GM23338 (cell line): Measurements from ENCODE around the gene PRLHR. TPM values are rescaled to one million over a fixed set of nuclear protein-coding genes. Genes with fewer than 3 reads are reported as not detected.

ENCODE experiments used
- ATAC-seq: fragments of 200-7000 bp; cut with Tn5 transposase; 3 replicates; pipeline ENCODE4 v1.9.1; 2020
- DNase-seq: peaks from one replicate; pipeline ENCODE4 v3.0.0-alpha.2; 2015; ENCODE audit warnings: low spot score
- H2AFZ ChIP-seq: fragments of 200-600 bp; sonication (generic); 2 replicates; pipeline ENCODE4 v1.8.0; 2016; ENCODE audit warnings: antibody characterized with exemption, mild to moderate bottlenecking, moderate library complexity
- H3F3A ChIP-seq: fragments of 200-600 bp; sonication (generic); replicated peaks from 2 replicates; pipeline ENCODE4 v1.8.0; 2017; ENCODE audit warnings: antibody characterized with exemption, mixed run types, low read depth
- H3K27ac ChIP-seq: fragments of 200-600 bp; sonication (generic); 2 replicates; pipeline ENCODE4 v1.6.1; 2016; ENCODE audit warnings: low read depth
- H3K27me3 ChIP-seq: fragments of 200-600 bp; sonication (generic); 2 replicates; pipeline ENCODE4 v1.8.0; 2016; ENCODE audit warnings: mild to moderate bottlenecking, mixed run types, moderate library complexity; ENCODE audit not compliant: insufficient read depth
- H3K36me3 ChIP-seq: fragments of 200-600 bp; sonication (generic); 2 replicates; pipeline ENCODE4 v1.8.0; 2016; ENCODE audit warnings: mild to moderate bottlenecking; ENCODE audit not compliant: insufficient read depth
- H3K4me1 ChIP-seq: fragments of 200-600 bp; sonication (generic); 2 replicates; pipeline ENCODE4 v1.8.0; 2016; ENCODE audit warnings: mild to moderate bottlenecking, moderate library complexity; ENCODE audit not compliant: insufficient read depth
- H3K4me2 ChIP-seq: fragments of 200-600 bp; sonication (generic); 2 replicates; pipeline ENCODE4 v1.7.1; 2017; ENCODE audit warnings: mixed run types
- H3K4me3 ChIP-seq: fragments of 200-600 bp; sonication (generic); 2 replicates; pipeline ENCODE4 v1.6.1; 2016; ENCODE audit warnings: mixed run types
- H3K79me2 ChIP-seq: fragments of 200-600 bp; sonication (generic); replicated peaks from 2 replicates; pipeline ENCODE4 v1.8.0; 2017; ENCODE audit warnings: mild to moderate bottlenecking; ENCODE audit not compliant: insufficient read depth
- H3K9me2 ChIP-seq: fragments of 200-600 bp; sonication (generic); 2 replicates; pipeline ENCODE4 v1.8.0; 2017; ENCODE audit not compliant: insufficient read depth
- H4K20me1 ChIP-seq: fragments of 200-600 bp; sonication (generic); replicated peaks from 2 replicates; pipeline ENCODE4 v1.8.0; 2017; ENCODE audit warnings: mild to moderate bottlenecking; ENCODE audit not compliant: insufficient read depth
- H3K27ac Mint-ChIP-seq: 2 replicates; pipeline ENCODE4 v1.8.0; 2020; ENCODE audit warnings: inconsistent platforms, mild to moderate bottlenecking, moderate library complexity, mixed read lengths
- H3K27me3 Mint-ChIP-seq: 3 replicates; pipeline ENCODE4 v1.8.0; 2022; ENCODE audit warnings: low read depth, mild to moderate bottlenecking, moderate library complexity, mixed read lengths, inconsistent platforms; ENCODE audit not compliant: insufficient read depth, poor library complexity
- H3K36me3 Mint-ChIP-seq: 3 replicates; pipeline ENCODE4 v1.8.0; 2021; ENCODE audit warnings: low read depth, mild to moderate bottlenecking, inconsistent platforms, moderate library complexity, mixed read lengths
- H3K4me1 Mint-ChIP-seq: 3 replicates; pipeline ENCODE4 v1.8.0; 2020; ENCODE audit warnings: mild to moderate bottlenecking, inconsistent platforms, mixed read lengths
- H3K4me3 Mint-ChIP-seq: 3 replicates; pipeline ENCODE4 v1.8.0; 2021; ENCODE audit warnings: moderate library complexity, mild to moderate bottlenecking, inconsistent platforms, mixed read lengths
- H3K9me3 Mint-ChIP-seq: 3 replicates; pipeline ENCODE4 v1.8.0; 2020; ENCODE audit warnings: moderate library complexity, mild to moderate bottlenecking, inconsistent platforms, mixed read lengths
- CTCF ChIP-seq, 2 experiments: fragments of 200-600 bp in 1 of 2; sonication (generic) in 1 of 2; conservative IDR thresholded peaks; 2 replicates each; pipeline versions ENCODE4 v1.5.1 to v1.6.1; 2016 to 2017; ENCODE audit warnings: antibody characterized with exemption in 2 of 2, low read depth in 2 of 2, mild to moderate bottlenecking in 2 of 2, moderate library complexity in 1 of 2
- ETS1 ChIP-seq: IDR thresholded peaks from 2 replicates; pipeline ENCODE4 v1.6.1; 2016; ENCODE audit warnings: antibody characterized with exemption
- EZH2 ChIP-seq: fragments of 200-600 bp; sonication (generic); IDR thresholded peaks from one replicate; pipeline ENCODE4 v1.8.0; 2017; ENCODE audit warnings: antibody characterized with exemption, mild to moderate bottlenecking, low read depth; ENCODE audit not compliant: unreplicated experiment
- EZH2phosphoT487 ChIP-seq: fragments of 200-600 bp; sonication (generic); IDR thresholded peaks from one replicate; pipeline ENCODE4 v1.8.1; 2018; ENCODE audit warnings: antibody characterized with exemption; ENCODE audit not compliant: unreplicated experiment
- JUNB ChIP-seq: IDR thresholded peaks from one replicate; pipeline ENCODE4 v1.6.1; 2016; ENCODE audit warnings: antibody characterized with exemption; ENCODE audit not compliant: unreplicated experiment
- NANOG ChIP-seq: IDR thresholded peaks from 2 replicates; pipeline ENCODE4 v1.6.1; 2016; ENCODE audit warnings: antibody characterized with exemption, borderline replicate concordance
- POLR2AphosphoS5 ChIP-seq: IDR thresholded peaks from 2 replicates; pipeline ENCODE4 v1.6.1; 2016; ENCODE audit warnings: antibody characterized with exemption, low read depth
- STAT1 ChIP-seq: IDR thresholded peaks from one replicate; pipeline ENCODE4 v1.6.1; 2016; ENCODE audit warnings: antibody characterized with exemption; ENCODE audit not compliant: unreplicated experiment
- ZNF331 ChIP-seq: fragments of 250-450 bp; sonication (Bioruptor Pico); IDR thresholded peaks from 2 replicates; pipeline ENCODE4 v1.5.0; 2020; ENCODE audit warnings: low read depth, mild to moderate bottlenecking, moderate library complexity
- ZNF462 ChIP-seq: fragments of 250-450 bp; sonication (Bioruptor Pico); IDR thresholded peaks from 2 replicates; pipeline ENCODE4 v1.5.0; 2020; ENCODE audit warnings: mild to moderate bottlenecking, moderate library complexity
- polyA plus RNA-seq: library from polyadenylated mRNA; unstranded; fragments of >200 nt; fragmentation: Nextera tagmentation; extraction: Ambion mirVana; gene quantifications from 2 replicates; pipeline ENCODE4 v1.2.1, GENCODE V29; 2016
- total RNA-seq: library from RNA; depleted of rRNA; stranded (reverse); fragments of >200 nt; shearing (Covaris generic); gene quantifications from 2 replicates; pipeline ENCODE4 v1.2.3, GENCODE V29; 2014

PRLHR gene
- total and polyA plus RNA-seq, 2 experiments from 2014 or later, result 0.24 TPM; not detected in 1

- TF ChIP-seq ZNF462 (CRISPR knock-in tag) (no peak), JUNB (no peak), POLR2AphosphoS5 (no peak), EZH2 (no peak), ETS1 (no peak)
Measured at GRCh38 chr10:118642228-118642627, 46.8 kb upstream of the PRLHR start (continued).

- no peak overlapping the region for H3K4me3 Mint-ChIP-seq
- Histone ChIP-seq H3K4me3 (no peak overlapping the region), H3K27me3 (0 out of 2 replicates have a peak, but pooled peaks cover 6% of the 10 kb centered on the region), H3K36me3 (0 out of 2 replicates have a peak, but pooled peaks cover 4% of the 10 kb centered on the region), H3K4me1 (no peaks in the 10 kb centered on the region), H3F3A (no peaks in the 10 kb centered on the region), H4K20me1 (no peaks in the 10 kb centered on the region), H3K27ac (no peak overlapping the region), H3K9me2 (no peaks in the 10 kb centered on the region), H3K79me2 (no peaks in the 10 kb centered on the region), H2AFZ (no peak overlapping the region), H3K4me2 (no peak overlapping the region)
- no peak for DNase-seq
- peaks cover 23% of the 10 kb centered on the region for H3K27me3 Mint-ChIP-seq
- H3K27ac Mint-ChIP-seq, result no peak overlapping the region
- no peak for ATAC-seq
- peaks cover 21% of the 10 kb centered on the region; the same call in 2 of the 3 replicates for H3K36me3 Mint-ChIP-seq
- peaks cover 27% of the 10 kb centered on the region for H3K9me3 Mint-ChIP-seq
- H3K4me1 Mint-ChIP-seq, result peaks cover 21% of the 10 kb centered on the region; the same call in 2 of the 3 replicates
- TF ChIP-seq CTCF (conservative IDR thresholded peaks at IDR 0.05; ENCODE audit: low read depth in 2 of 2), result no peak
- TF ChIP-seq NANOG, result no peak
- TF ChIP-seq ZNF331, result no peak
- no peak for TF ChIP-seq ETS1
- no peak for TF ChIP-seq EZH2phosphoT487
- no peak for TF ChIP-seq STAT1
Measured at GRCh38 chr10:118638680-118639079, 43.2 kb upstream of the PRLHR start.
